Measurements from ENCODE around the gene STXBP1.

Gene STXBP1

GRCh38 chr9:127686461-127687393 is 74.7 kb downstream of the STXBP1 start:
- Histone ChIP-seq H3K4me2 (ENCODE audit: low read length) (no peak overlapping the region), H3K9ac (ENCODE audit: low read depth, low read length) (no peak overlapping the region), H3K4me3 (ENCODE audit: low read length) (no peak overlapping the region), H3K4me1 (ENCODE audit: control insufficient read depth, insufficient read depth, low read length) (peaks cover 11% of the 10 kb centered on the region), H3K36me3 (ENCODE audit: insufficient read depth, low read length) (peaks cover 35% of the 10 kb centered on the region), H3K27me3 (ENCODE audit: control insufficient read depth, insufficient read depth, low read length) (no peaks in the 10 kb centered on the region), H3K9me3 (replicated peaks; ENCODE audit: low read length) (no peaks in the 10 kb centered on the region)

- Histone ChIP-seq H3K9me3 (replicated peaks; ENCODE audit: low read length) (no peaks in the 10 kb centered on the region), H3K27me3 (ENCODE audit: control insufficient read depth, insufficient read depth, low read length) (no peaks in the 10 kb centered on the region), H3K9ac (ENCODE audit: low read depth, low read length) (no peak overlapping the region), H3K4me2 (ENCODE audit: low read length) (no peak overlapping the region), H3K4me1 (ENCODE audit: control insufficient read depth, insufficient read depth, low read length) (peaks cover 5% of the 10 kb centered on the region), H3K36me3 (ENCODE audit: insufficient read depth, low read length) (peaks cover 24% of the 10 kb centered on the region), H3K4me3 (ENCODE audit: low read length) (no peak overlapping the region)
These were observed 77.4 kb downstream of the STXBP1 start for GRCh38 chr9:127689329-127690000.

- H3K4me2 ChIP-seq (ENCODE audit: low read length), result no peak overlapping the region
- peaks cover 5% of the 10 kb centered on the region for H3K4me1 ChIP-seq (ENCODE audit: control insufficient read depth, insufficient read depth, low read length)
- H3K9me3 ChIP-seq (replicated peaks; ENCODE audit: low read length), result no peaks in the 10 kb centered on the region
These were observed 78.7 kb downstream of the STXBP1 start for GRCh38 chr9:127690735-127691134.

GRCh38 chr9:127692071-127692470 is 80.0 kb downstream of the STXBP1 start:
- Histone ChIP-seq H3K4me2 (ENCODE audit: low read length) (no peak overlapping the region), H3K4me3 (ENCODE audit: low read length) (no peak overlapping the region), H3K27me3 (ENCODE audit: control insufficient read depth, insufficient read depth, low read length) (no peaks in the 10 kb centered on the region), H3K36me3 (ENCODE audit: insufficient read depth, low read length) (peaks cover 24% of the 10 kb centered on the region), H3K9ac (ENCODE audit: low read depth, low read length) (no peak overlapping the region), H3K9me3 (replicated peaks; ENCODE audit: low read length) (no peaks in the 10 kb centered on the region), H3K4me1 (ENCODE audit: control insufficient read depth, insufficient read depth, low read length) (peaks cover 5% of the 10 kb centered on the region)

More at GRCh38 chr9:127690735-127691134, 78.7 kb downstream of the STXBP1 start:
- H3K9ac ChIP-seq (ENCODE audit: low read depth, low read length), result no peak overlapping the region
- no peaks in the 10 kb centered on the region for H3K27me3 ChIP-seq (ENCODE audit: control insufficient read depth, insufficient read depth, low read length)
- H3K4me3 ChIP-seq (ENCODE audit: low read length), result no peak overlapping the region
- H3K36me3 ChIP-seq (ENCODE audit: insufficient read depth, low read length), result peaks cover 24% of the 10 kb centered on the region

GRCh38 chr9:127693143-127693542 is 81.1 kb downstream of the STXBP1 start:
- Histone ChIP-seq H3K4me2 (ENCODE audit: low read length) (no peak overlapping the region), H3K4me3 (ENCODE audit: low read length) (no peak overlapping the region)

GRCh38 chr9:127693697-127694096 is 81.6 kb downstream of the STXBP1 start:
- no peaks in the 10 kb centered on the region for H3K27me3 ChIP-seq (ENCODE audit: control insufficient read depth, insufficient read depth, low read length)
- H3K9me3 ChIP-seq (replicated peaks; ENCODE audit: low read length), result no peaks in the 10 kb centered on the region
- no peak overlapping the region for H3K4me2 ChIP-seq (ENCODE audit: low read length)
- no peak overlapping the region for H3K9ac ChIP-seq (ENCODE audit: low read depth, low read length)
- H3K36me3 ChIP-seq (ENCODE audit: insufficient read depth, low read length), result peaks cover 24% of the 10 kb centered on the region
- H3K4me1 ChIP-seq (ENCODE audit: control insufficient read depth, insufficient read depth, low read length), result peaks cover 5% of the 10 kb centered on the region
- no peak overlapping the region for H3K4me3 ChIP-seq (ENCODE audit: low read length)

More at GRCh38 chr9:127693143-127693542, 81.1 kb downstream of the STXBP1 start:
- Histone ChIP-seq H3K4me1 (ENCODE audit: control insufficient read depth, insufficient read depth, low read length) (peaks cover 5% of the 10 kb centered on the region), H3K36me3 (ENCODE audit: insufficient read depth, low read length) (peaks cover 24% of the 10 kb centered on the region), H3K27me3 (ENCODE audit: control insufficient read depth, insufficient read depth, low read length) (no peaks in the 10 kb centered on the region), H3K9ac (ENCODE audit: low read depth, low read length) (no peak overlapping the region), H3K9me3 (replicated peaks; ENCODE audit: low read length) (no peaks in the 10 kb centered on the region)

- H3K4me2 ChIP-seq (ENCODE audit: low read length), result no peak overlapping the region
- H3K9ac ChIP-seq (ENCODE audit: low read depth, low read length), result no peak overlapping the region
- no peaks in the 10 kb centered on the region for H3K9me3 ChIP-seq (replicated peaks; ENCODE audit: low read length)
- no peaks in the 10 kb centered on the region for H3K27me3 ChIP-seq (ENCODE audit: control insufficient read depth, insufficient read depth, low read length)
- H3K4me1 ChIP-seq (ENCODE audit: control insufficient read depth, insufficient read depth, low read length), result peaks cover 14% of the 10 kb centered on the region
- no peak overlapping the region for H3K4me3 ChIP-seq (ENCODE audit: low read length)
- H3K36me3 ChIP-seq (ENCODE audit: insufficient read depth, low read length), result peaks cover 13% of the 10 kb centered on the region
These were observed 83.0 kb downstream of the STXBP1 start for GRCh38 chr9:127694890-127695720.

- Histone ChIP-seq H3K9ac (ENCODE audit: low read depth, low read length) (no peak overlapping the region), H3K36me3 (ENCODE audit: insufficient read depth, low read length) (peaks cover 6% of the 10 kb centered on the region), H3K9me3 (replicated peaks; ENCODE audit: low read length) (no peaks in the 10 kb centered on the region), H3K4me2 (ENCODE audit: low read length) (no peak overlapping the region), H3K27me3 (ENCODE audit: control insufficient read depth, insufficient read depth, low read length) (no peaks in the 10 kb centered on the region), H3K4me1 (ENCODE audit: control insufficient read depth, insufficient read depth, low read length) (peaks cover 14% of the 10 kb centered on the region), H3K4me3 (ENCODE audit: low read length) (no peak overlapping the region)
These were observed 85.5 kb downstream of the STXBP1 start for GRCh38 chr9:127697575-127697974.

GRCh38 chr9:127698386-127698785 is 86.3 kb downstream of the STXBP1 start:
- no peak overlapping the region for H3K4me3 ChIP-seq (ENCODE audit: low read length)
- H3K9ac ChIP-seq (ENCODE audit: low read depth, low read length), result no peak overlapping the region
- peaks cover 14% of the 10 kb centered on the region for H3K4me1 ChIP-seq (ENCODE audit: control insufficient read depth, insufficient read depth, low read length)
- H3K36me3 ChIP-seq (ENCODE audit: insufficient read depth, low read length), result peaks cover under 1% of the 10 kb centered on the region
- H3K4me2 ChIP-seq (ENCODE audit: low read length), result no peak overlapping the region
- no peaks in the 10 kb centered on the region for H3K9me3 ChIP-seq (replicated peaks; ENCODE audit: low read length)
- H3K27me3 ChIP-seq (ENCODE audit: control insufficient read depth, insufficient read depth, low read length), result no peaks in the 10 kb centered on the region

GRCh38 chr9:127698985-127699670 is 87.1 kb downstream of the STXBP1 start:
- H3K9ac ChIP-seq (ENCODE audit: low read depth, low read length), result peak overlapping the region; percentile 20
- H3K9me3 ChIP-seq (replicated peaks; ENCODE audit: low read length), result no peaks in the 10 kb centered on the region
- peaks cover 14% of the 10 kb centered on the region for H3K4me1 ChIP-seq (ENCODE audit: control insufficient read depth, insufficient read depth, low read length)
- H3K4me2 ChIP-seq (ENCODE audit: low read length), result peak overlapping the region; percentile 68
- peak overlapping the region; percentile 58 for H3K4me3 ChIP-seq (ENCODE audit: low read length)
- no peaks in the 10 kb centered on the region for H3K27me3 ChIP-seq (ENCODE audit: control insufficient read depth, insufficient read depth, low read length)
- H3K36me3 ChIP-seq (ENCODE audit: insufficient read depth, low read length), result no peaks in the 10 kb centered on the region
